ENCODE measurements around the gene APBB1IP. TPM values are rescaled to one million over a fixed set of nuclear protein-coding genes. Genes with fewer than 3 reads are reported as not detected.
A peak's percentile ranks its signal among the peaks of the same experiment; 100 is the strongest.
"Not testable (repeated sequence)": the region's sequence is repeated elsewhere in the genome, so short reads cannot be mapped to it uniquely, and the experiment has no call there.

Gene APBB1IP, protein sequence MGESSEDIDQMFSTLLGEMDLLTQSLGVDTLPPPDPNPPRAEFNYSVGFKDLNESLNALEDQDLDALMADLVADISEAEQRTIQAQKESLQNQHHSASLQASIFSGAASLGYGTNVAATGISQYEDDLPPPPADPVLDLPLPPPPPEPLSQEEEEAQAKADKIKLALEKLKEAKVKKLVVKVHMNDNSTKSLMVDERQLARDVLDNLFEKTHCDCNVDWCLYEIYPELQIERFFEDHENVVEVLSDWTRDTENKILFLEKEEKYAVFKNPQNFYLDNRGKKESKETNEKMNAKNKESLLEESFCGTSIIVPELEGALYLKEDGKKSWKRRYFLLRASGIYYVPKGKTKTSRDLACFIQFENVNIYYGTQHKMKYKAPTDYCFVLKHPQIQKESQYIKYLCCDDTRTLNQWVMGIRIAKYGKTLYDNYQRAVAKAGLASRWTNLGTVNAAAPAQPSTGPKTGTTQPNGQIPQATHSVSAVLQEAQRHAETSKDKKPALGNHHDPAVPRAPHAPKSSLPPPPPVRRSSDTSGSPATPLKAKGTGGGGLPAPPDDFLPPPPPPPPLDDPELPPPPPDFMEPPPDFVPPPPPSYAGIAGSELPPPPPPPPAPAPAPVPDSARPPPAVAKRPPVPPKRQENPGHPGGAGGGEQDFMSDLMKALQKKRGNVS
- total RNA-seq: 1 to 10 TPM in 3 of 4 donors, under 1 TPM in 1; 0.34 to 3.0 (median 2.3) TPM

DNA sequence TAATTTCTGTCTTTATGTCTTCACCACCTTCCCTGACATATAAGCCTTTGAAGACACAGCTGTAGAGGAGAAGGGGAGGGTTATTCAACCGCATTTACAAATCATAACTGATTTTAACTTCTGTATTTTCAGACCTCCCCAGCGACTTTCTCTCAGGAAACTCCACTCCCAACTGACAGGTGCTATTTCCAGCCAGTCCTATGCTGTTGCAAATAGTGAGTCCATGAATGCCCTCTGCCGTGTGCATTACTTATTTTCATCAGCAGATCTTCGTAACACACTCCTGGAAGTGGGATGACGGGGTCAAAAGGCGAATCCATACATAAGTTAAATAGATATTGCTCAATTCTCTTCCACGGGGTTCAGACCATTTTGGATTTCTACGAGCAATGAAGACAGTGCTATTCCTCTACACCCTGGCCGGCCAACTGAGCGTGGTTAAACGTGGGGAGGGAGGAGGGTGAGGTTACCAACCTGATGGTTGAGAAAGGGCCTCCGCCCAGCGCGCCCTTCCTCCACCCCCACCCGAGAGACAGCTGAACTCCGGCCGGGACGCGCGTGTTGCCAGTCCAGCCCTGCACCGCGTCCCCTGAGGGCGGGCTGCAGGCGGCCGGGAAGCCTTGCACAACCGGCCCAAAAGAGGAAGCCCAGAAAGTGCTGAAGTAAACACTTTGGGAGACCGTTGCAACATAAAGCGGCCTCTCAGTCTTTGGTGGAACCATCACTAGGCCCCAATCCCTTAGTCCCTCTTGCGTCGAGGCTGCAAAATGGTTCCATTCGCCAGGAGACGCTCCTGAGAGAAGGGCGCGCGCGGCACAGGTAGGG lies at the start of gene APBB1IP:
Gene APBB1IP (plus strand): TSS at position 705 of the 825 bp plus-strand sequence. CDS start 53,986 bp downstream, outside the sequence.
- peak within 1 kb of the TSS; percentile 19 for H3K4me3 ChIP-seq (ENCODE audit: low read depth, poor library complexity, severe bottlenecking)
- intact Hi-C loops (cut with DNase I; ENCODE audit: low total_unique reads): no loop called here
- WGBS, 2 donors: 17 to 21% methylated on average over 28 to 36 of the region's 36 CpGs

DNA sequence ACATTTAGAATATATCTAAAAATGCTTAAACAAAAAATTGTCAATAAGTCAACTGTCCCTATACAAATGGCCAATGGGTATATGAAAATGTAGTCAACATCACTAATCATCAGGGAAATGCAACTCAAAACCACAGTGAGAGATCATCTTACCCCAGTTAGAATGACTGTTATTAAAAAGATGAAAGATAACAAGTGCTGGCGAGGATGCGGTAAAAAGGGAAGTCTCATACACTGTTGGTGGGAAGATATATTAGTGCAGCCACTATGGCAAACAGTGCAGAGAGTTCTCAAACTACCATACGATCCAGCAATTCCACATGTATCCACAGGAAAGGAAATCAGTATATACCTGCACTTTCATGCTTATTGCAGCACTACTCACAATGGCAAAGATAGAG lies 48.6 kb upstream of the APBB1IP start:
- TF ChIP-seq, protein P1, sequence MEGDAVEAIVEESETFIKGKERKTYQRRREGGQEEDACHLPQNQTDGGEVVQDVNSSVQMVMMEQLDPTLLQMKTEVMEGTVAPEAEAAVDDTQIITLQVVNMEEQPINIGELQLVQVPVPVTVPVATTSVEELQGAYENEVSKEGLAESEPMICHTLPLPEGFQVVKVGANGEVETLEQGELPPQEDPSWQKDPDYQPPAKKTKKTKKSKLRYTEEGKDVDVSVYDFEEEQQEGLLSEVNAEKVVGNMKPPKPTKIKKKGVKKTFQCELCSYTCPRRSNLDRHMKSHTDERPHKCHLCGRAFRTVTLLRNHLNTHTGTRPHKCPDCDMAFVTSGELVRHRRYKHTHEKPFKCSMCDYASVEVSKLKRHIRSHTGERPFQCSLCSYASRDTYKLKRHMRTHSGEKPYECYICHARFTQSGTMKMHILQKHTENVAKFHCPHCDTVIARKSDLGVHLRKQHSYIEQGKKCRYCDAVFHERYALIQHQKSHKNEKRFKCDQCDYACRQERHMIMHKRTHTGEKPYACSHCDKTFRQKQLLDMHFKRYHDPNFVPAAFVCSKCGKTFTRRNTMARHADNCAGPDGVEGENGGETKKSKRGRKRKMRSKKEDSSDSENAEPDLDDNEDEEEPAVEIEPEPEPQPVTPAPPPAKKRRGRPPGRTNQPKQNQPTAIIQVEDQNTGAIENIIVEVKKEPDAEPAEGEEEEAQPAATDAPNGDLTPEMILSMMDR (IDR thresholded peaks at IDR 0.05): no peak
- TF ChIP-seq POLR2A (IDR thresholded peaks at IDR 0.05): no peak
- DNase-seq (ENCODE audit: low spot score in 2 of 2): no peak
- no peak overlapping the region for H3K4me3 ChIP-seq (ENCODE audit: low read depth, poor library complexity, severe bottlenecking)
- 89 to 94% methylated on average over 3 of the region's 3 CpGs for WGBS, 2 donors
- intact Hi-C loops (cut with DNase I; ENCODE audit: low total_unique reads): no loop called here

More for the DNA sequence above, at the start of gene APBB1IP:
- no peak for TF ChIP-seq POLR2A (IDR thresholded peaks at IDR 0.05)
- TF ChIP-seq, protein P1 (IDR thresholded peaks at IDR 0.05): no peak
- peak; percentile 66 to 94 for DNase-seq (ENCODE audit: low spot score in 2 of 2)

DNA sequence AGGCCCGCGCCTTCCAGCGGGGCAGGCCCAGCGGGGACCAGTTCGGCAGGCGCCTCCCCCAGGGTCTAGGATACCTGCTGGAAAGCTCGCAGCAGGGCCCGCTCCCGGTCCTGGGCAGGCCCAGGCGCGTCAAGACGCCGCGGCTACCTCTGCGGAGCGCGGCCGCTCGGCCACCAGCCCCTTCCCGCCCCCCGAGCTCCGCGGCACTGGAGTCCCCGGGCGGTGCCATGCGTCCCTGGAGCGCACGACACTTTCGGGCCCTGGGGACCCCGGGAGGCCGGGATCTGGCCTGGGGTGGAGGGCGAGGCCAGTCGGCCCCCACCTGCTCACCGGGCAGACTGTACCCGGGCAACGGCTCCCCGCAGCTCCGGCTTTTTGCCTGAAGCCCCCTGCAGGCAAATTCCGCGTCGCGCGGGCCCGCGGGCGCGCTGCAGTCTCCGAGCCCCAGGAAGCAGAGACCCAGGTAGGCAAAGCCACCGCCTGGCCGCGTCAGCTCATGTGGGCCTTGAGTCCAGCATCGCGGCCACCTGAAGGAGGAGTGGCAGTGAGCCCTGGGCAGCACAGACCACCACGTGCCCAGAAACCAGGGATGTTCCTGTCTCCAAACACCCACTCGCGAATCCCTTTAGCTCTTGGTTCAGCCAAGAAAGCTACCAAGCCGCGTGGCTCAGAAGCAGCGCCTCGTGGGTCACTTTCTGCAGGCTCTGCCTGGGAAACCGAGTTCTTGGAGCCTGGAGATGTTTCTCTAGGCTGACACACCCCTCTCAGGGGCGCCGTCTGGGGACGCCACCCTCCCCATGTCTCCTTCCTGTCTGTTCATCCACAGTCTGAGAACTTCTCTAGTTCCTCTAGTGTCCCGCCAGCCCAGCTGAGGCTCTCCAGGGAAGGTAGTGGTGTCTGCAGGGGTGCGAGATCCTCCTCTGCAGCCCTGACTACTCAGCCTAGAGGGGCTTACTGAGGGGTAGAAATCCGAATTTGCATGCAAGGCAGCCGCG lies 46.1 kb upstream of the APBB1IP start:
- 28 to 36% methylated on average over 36 to 51 of the region's 69 CpGs for WGBS, 2 donors
- DNase-seq (ENCODE audit: low spot score in 2 of 2): no peak

DNA sequence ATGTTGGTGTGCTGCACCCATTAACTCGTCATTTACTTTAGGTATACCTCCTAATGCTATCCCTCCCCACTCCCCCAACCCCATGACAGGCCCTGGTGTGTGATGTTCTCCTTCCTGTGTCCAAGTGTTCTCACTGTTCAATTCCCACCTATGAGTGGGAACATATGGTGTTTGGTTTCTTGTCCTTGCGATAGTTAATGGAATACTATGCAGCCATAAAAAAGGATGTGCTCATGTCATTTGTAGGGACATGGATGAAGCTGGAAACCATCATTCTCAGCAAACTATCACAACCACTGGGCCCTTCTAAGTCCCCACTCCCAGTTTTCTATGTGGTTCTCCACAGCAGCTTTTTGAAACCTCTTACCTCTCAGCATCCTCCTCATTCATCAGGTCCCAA lies 39.8 kb upstream of the APBB1IP start:
- DNase-seq (ENCODE audit: low spot score in 2 of 2); intact Hi-C loops (cut with DNase I; ENCODE audit: low total_unique reads); H3K4me3 ChIP-seq (ENCODE audit: low read depth, poor library complexity, severe bottlenecking): not testable (repeated sequence)
- WGBS, 2 donors: 91 to 92% methylated on average over 2 of the region's 2 CpGs

More for the DNA sequence above, 46.1 kb upstream of the APBB1IP start:
- TF ChIP-seq, protein P1 (IDR thresholded peaks at IDR 0.05): no peak
- TF ChIP-seq POLR2A (IDR thresholded peaks at IDR 0.05): no peak
- intact Hi-C loops (cut with DNase I; ENCODE audit: low total_unique reads): no loop called here
- no peak overlapping the region for H3K4me3 ChIP-seq (ENCODE audit: low read depth, poor library complexity, severe bottlenecking)

DNA sequence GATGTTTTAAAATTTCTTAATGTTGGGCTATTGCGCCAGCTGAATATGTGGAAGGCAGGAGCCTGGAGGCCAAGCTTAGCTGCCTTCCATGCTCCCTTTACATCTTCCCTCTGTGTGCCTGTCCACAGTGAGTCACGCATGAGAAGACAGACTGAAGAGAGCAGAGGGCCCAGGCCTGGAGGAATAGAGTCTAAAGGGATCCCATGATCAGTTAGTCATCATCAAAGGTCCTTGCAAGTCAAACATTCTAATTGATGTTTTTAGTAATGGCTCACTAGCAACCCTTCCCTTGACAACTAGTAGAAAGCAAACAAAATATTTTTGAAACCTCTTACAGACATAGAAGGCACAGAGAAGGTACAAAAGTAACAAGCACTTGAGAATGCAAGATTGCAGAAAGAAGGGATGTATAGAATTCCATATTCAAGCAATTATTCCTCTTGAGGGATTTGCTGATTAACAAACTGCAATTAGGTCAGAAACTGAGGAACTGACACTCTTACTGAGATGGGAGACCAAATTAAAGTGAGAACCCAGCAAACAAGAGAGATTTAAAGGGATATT lies 30.7 kb upstream of the APBB1IP start:
- H3K4me3 ChIP-seq (ENCODE audit: low read depth, poor library complexity, severe bottlenecking): no peak overlapping the region
- intact Hi-C loops (cut with DNase I; ENCODE audit: low total_unique reads): no loop called here
- no peak for DNase-seq (ENCODE audit: low spot score in 2 of 2)
- 74 to 77% methylated on average over 2 of the region's 2 CpGs for WGBS, 2 donors
- no peak for TF ChIP-seq POLR2A (IDR thresholded peaks at IDR 0.05)
- TF ChIP-seq, protein P1 (IDR thresholded peaks at IDR 0.05): no peak

Measured in lower leg skin (tissue), 4 donors.